PC-9 (cell line): Measurements from ENCODE around the gene TTC13. TPM values are rescaled to one million over a fixed set of nuclear protein-coding genes. Genes with fewer than 3 reads are reported as not detected.
A peak's percentile ranks its signal among the peaks of the same experiment; 100 is the strongest.

Experiments used
- BruUV-seq: library from RNA; stranded (reverse); fragments of 400-500 nt; replicated peaks from 2 replicates; lab custom pipeline; 2021; lab: Mats Ljungman, UMichigan
- CTCF ChIA-PET: fragments of 300-600 bp; sonication (Branson Sonifier 250); formaldehyde crosslinking; loops from one replicate; lab custom pipeline; 2022; ENCODE audit warnings: antibody characterized with exemption; lab: Charles Lee
- POLR2A ChIA-PET: fragments of 300-600 bp; sonication (Branson Sonifier 250); formaldehyde crosslinking; loops from one replicate; lab custom pipeline; 2022; ENCODE audit warnings: antibody characterized with exemption; ENCODE audit not compliant: unreplicated experiment; lab: Charles Lee
- DNase-seq, 2 experiments: peaks; one replicate each; pipeline versions ENCODE4 v3.0.0 to v3.0.0-alpha.2; 2015 to 2022; ENCODE audit warnings: mixed read lengths in 1 of 2
- H2AFZ ChIP-seq: fragments of 200-600 bp; sonication (generic); 2 replicates; pipeline ENCODE4 v1.8.1; 2017; ENCODE audit warnings: antibody characterized with exemption
- H3F3A ChIP-seq: fragments of 200-600 bp; sonication (generic); 2 replicates; pipeline ENCODE4 v1.8.1; 2017; ENCODE audit warnings: antibody characterized with exemption, mild to moderate bottlenecking, low read depth; ENCODE audit not compliant: insufficient read depth
- H3K27ac ChIP-seq: fragments of 200-600 bp; sonication (generic); 2 replicates; pipeline ENCODE4 v1.6.1; 2016; ENCODE audit warnings: mixed run types
- H3K27me3 ChIP-seq: fragments of 200-600 bp; sonication (generic); 2 replicates; pipeline ENCODE4 v1.6.1; 2016; ENCODE audit warnings: low read depth, mixed run types; ENCODE audit not compliant: insufficient read depth
- H3K36me3 ChIP-seq: fragments of 200-600 bp; sonication (generic); 2 replicates; pipeline ENCODE4 v1.6.1; 2016; ENCODE audit warnings: low read depth, mixed run types
- H3K4me1 ChIP-seq: fragments of 200-600 bp; sonication (generic); replicated peaks from 2 replicates; pipeline ENCODE4 v1.6.1; 2016; ENCODE audit warnings: mixed run types; ENCODE audit not compliant: insufficient read depth
- H3K4me2 ChIP-seq: fragments of 200-600 bp; sonication (generic); 2 replicates; pipeline ENCODE4 v1.6.1; 2017; ENCODE audit warnings: mixed run types
- H3K4me3 ChIP-seq: fragments of 200-600 bp; sonication (generic); 2 replicates; pipeline ENCODE4 v1.6.1; 2016; ENCODE audit warnings: mixed run types
- H3K79me2 ChIP-seq: fragments of 200-600 bp; sonication (generic); 2 replicates; pipeline ENCODE4 v1.6.1; 2017; ENCODE audit warnings: low read depth, mixed run types
- H3K9me2 ChIP-seq: fragments of 200-600 bp; sonication (generic); 2 replicates; pipeline ENCODE4 v1.8.1; 2017; ENCODE audit warnings: mild to moderate bottlenecking; ENCODE audit not compliant: insufficient read depth
- H3K9me3 ChIP-seq: fragments of 200-600 bp; sonication (generic); 2 replicates; pipeline ENCODE4 v1.8.1; 2016; ENCODE audit warnings: low read depth; ENCODE audit not compliant: insufficient read depth
- H4K20me1 ChIP-seq: fragments of 200-600 bp; sonication (generic); 2 replicates; pipeline ENCODE4 v1.8.1; 2017; ENCODE audit not compliant: insufficient read depth
- EZH2 ChIP-seq: fragments of 200-600 bp; sonication (generic); IDR thresholded peaks from 2 replicates; pipeline ENCODE4 v1.8.0; 2017; ENCODE audit warnings: antibody characterized with exemption, low read depth
- intact Hi-C: fragments of 100-400 bp; cut with micrococcal nuclease; formaldehyde crosslinking; loops from one replicate; pipeline ENCODE4 v1.10.0; 2022; ENCODE audit not compliant: unreplicated experiment
- total RNA-seq: library from RNA; stranded (reverse); gene quantifications from 2 replicates; pipeline ENCODE4 v1.2.3, GENCODE V29; 2021
- TF ChIP-seq, protein P1 (sequence below): fragments of 200-600 bp; sonication (generic); conservative IDR thresholded peaks from 2 replicates; pipeline ENCODE4 v1.6.1; 2017; ENCODE audit warnings: mixed run types, antibody characterized with exemption, mild to moderate bottlenecking, moderate library complexity

The TTC13 gene
- total RNA-seq, 1 experiment from 2014 or later = 7.5 TPM

DNA sequence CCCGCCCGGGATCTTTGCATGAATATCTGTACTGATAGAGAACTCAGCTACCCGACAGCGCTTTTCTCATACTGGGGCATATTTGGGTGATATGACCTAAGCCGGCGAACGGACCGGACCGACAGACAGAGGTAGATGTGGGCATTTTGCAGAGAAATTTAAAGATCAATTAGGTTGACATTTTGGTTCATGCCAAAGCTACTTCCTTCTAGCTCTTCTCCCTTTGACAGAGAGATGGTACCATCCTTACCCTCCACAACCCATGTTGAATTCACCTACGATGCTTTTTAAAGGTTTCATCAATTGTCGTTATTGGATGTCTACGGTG is 692 bp upstream of the TTC13 start:
- BruUV-seq = TSS peak; percentile 66
- H3F3A ChIP-seq = peaks cover 3% of the 10 kb centered on the region; the same call in 1 of the 2 replicates
- TF ChIP-seq, protein P1, sequence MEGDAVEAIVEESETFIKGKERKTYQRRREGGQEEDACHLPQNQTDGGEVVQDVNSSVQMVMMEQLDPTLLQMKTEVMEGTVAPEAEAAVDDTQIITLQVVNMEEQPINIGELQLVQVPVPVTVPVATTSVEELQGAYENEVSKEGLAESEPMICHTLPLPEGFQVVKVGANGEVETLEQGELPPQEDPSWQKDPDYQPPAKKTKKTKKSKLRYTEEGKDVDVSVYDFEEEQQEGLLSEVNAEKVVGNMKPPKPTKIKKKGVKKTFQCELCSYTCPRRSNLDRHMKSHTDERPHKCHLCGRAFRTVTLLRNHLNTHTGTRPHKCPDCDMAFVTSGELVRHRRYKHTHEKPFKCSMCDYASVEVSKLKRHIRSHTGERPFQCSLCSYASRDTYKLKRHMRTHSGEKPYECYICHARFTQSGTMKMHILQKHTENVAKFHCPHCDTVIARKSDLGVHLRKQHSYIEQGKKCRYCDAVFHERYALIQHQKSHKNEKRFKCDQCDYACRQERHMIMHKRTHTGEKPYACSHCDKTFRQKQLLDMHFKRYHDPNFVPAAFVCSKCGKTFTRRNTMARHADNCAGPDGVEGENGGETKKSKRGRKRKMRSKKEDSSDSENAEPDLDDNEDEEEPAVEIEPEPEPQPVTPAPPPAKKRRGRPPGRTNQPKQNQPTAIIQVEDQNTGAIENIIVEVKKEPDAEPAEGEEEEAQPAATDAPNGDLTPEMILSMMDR = no peak
- TF ChIP-seq EZH2 = no peak

DNA sequence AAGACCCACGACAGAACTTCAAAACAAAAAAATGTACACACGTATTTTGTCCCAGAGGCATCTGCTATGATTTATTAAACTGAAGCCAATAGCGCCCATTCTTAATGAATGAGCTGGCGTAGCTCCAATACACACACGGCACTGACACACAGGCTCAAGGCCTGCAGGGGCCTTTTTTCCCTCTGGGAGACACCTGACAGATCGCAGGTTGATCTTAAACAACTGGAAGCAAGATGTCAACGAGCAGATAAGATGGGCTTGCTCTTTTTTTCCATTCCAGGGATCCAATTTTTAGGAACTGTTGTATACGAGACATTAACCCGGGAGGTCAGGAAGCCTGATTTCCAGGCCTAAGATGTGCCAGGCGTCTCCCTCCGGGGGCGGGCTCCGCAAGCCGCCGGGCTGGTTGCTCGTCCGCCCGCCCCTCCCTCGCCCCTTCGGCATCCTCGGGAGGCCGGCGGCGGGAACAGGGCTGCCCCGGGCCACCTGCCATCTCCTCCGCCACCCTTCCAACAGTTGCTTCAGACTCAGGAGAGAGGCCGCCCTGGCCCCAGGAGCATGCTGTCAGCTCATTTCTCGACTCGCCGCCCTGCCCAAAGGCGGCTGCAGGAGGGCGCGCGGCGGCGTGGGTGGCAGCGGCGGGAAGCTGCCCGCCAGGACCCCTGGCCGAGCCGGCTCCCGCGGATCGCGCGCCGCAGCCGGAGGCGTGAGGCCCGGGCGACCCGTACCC is 735 bp downstream of the TTC13 start:
- intact Hi-C loops = loop anchor here (2.0 to 5.0 kb wide), 3 partner anchors 109 to 297 kb away; partner anchors contain the start of gene C1orf198
- peak overlapping the region; percentile 94 for H2AFZ ChIP-seq
- H3K4me1 ChIP-seq = peaks cover 19% of the 10 kb centered on the region
- H3K4me2 ChIP-seq = peak overlapping the region; percentile 94
- H3K4me3 ChIP-seq = peak overlapping the region; percentile 86
- peaks cover 6% of the 10 kb centered on the region; the same call in 1 of the 2 replicates for H3F3A ChIP-seq
- no peaks in the 10 kb centered on the region for H3K9me3 ChIP-seq
- no peaks in the 10 kb centered on the region for H4K20me1 ChIP-seq
- ChIA-PET POLR2A (interaction anchor here (0.6 to 0.7 kb wide), 2 partner anchors 109 to 403 kb away, joined by 4 read pairs; no protein-coding TSS in a partner anchor), CTCF (no interaction called here)
- H3K36me3 ChIP-seq = no peaks in the 10 kb centered on the region; the same call in 1 of the 2 replicates
- BruUV-seq = no TSS peak
- no peak overlapping the region for H3K27ac ChIP-seq
- peaks cover 47% of the 10 kb centered on the region for H3K79me2 ChIP-seq
- TF ChIP-seq EZH2 = no peak
- TF ChIP-seq, protein P1 = no peak
- DNase-seq = peak; percentile 35 to 37
- no peaks in the 10 kb centered on the region for H3K9me2 ChIP-seq
- H3K27me3 ChIP-seq = no peaks in the 10 kb centered on the region

More for the DNA sequence above, 692 bp upstream of the TTC13 start:
- Histone ChIP-seq H3K27me3 (no peaks in the 10 kb centered on the region), H3K79me2 (peaks cover 47% of the 10 kb centered on the region), H2AFZ (peak overlapping the region; percentile 93), H3K9me2 (no peaks in the 10 kb centered on the region), H3K4me3 (peak overlapping the region; percentile 75), H3K4me1 (peaks cover 19% of the 10 kb centered on the region), H3K4me2 (peak overlapping the region; percentile 82), H3K27ac (no peak overlapping the region), H3K36me3 (no peaks in the 10 kb centered on the region; the same call in 1 of the 2 replicates), H4K20me1 (no peaks in the 10 kb centered on the region), H3K9me3 (no peaks in the 10 kb centered on the region)
- ChIA-PET CTCF (no interaction called here), POLR2A (interaction anchor here (0.6 kb wide), 1 partner anchor 28 kb away, joined by 4 read pairs; no protein-coding TSS in a partner anchor)
- no peak for DNase-seq
- intact Hi-C loops = loop anchor here (1.0 to 5.0 kb wide), 7 partner anchors 111 to 347 kb away; partner anchors contain the start of genes C1orf198 and COG2

DNA sequence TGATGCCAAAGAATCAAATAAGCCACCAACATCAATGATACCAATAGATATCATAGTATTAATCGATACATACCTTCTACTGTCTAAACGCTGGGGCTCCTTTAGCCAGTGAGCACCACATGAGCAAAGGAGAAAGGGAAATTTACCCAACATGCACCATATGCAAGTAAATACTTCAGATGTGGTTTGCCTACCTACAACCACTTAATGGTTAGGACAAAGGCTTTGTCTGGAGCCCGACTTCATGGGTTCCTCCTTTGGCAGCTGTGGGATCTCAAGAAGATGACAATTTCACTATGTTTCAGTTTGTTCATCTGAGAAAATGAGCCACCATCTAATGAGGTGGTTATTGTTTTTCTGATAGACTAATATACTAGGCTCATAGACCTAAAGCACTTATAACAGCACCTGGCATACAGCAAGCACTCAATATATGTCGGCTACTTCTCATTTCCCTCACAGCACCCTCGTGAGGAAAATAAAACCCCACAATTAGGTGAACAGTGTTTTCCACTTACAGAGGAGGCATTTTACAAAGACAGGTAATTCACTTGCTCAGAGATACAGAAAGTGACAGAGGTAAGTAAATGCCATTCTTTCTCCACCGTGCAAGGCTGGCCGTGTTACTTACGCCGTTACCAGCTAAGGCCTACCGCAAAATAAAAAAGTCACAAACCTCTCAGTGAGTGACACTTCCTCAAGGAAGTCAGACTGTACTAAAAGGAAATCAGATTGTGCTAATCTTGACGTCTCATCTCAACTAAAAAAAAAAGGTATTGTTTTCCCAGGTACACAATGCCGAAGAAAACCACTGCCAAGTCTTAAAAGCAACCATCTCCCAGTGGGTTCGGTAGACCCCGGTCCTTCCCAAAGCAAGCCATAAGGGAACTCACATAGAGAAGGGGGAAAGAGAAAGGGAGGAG is 1.6 kb downstream of the TTC13 start:
- TSS peak; percentile 34 for BruUV-seq
- Histone ChIP-seq H3K36me3 (no peaks in the 10 kb centered on the region; the same call in 1 of the 2 replicates), H3K27ac (no peak overlapping the region), H2AFZ (peak overlapping the region; percentile 94; the same call in 1 of the 2 replicates), H3K9me3 (no peaks in the 10 kb centered on the region), H3K4me1 (peaks cover 19% of the 10 kb centered on the region), H3K4me2 (peak overlapping the region; percentile 94), H3K27me3 (no peaks in the 10 kb centered on the region), H4K20me1 (no peaks in the 10 kb centered on the region), H3K9me2 (no peaks in the 10 kb centered on the region), H3K79me2 (peaks cover 47% of the 10 kb centered on the region), H3F3A (peaks cover 6% of the 10 kb centered on the region; the same call in 1 of the 2 replicates), H3K4me3 (peak overlapping the region; percentile 86)
- DNase-seq = no peak
- intact Hi-C loops = loop anchor here (5.0 kb wide), 1 partner anchor 225 kb away; no protein-coding TSS in a partner anchor
- TF ChIP-seq, protein P1 = no peak
- no peak for TF ChIP-seq EZH2
- CTCF ChIA-PET = interaction anchor here (0.6 kb wide), 1 partner anchor 238 kb away, joined by 3 read pairs; no protein-coding TSS in a partner anchor
- POLR2A ChIA-PET = interaction anchor here (0.7 kb wide), 1 partner anchor 404 kb away, joined by 4 read pairs; no protein-coding TSS in a partner anchor
